ENCODE measurements around the gene TSSK2.

Gene TSSK2

GRCh38 chr22:19128946-19129727 is 2.0 kb upstream of the TSSK2 start:
- Histone ChIP-seq H3K4me1 (ENCODE audit: control insufficient read depth in 5 of 5, insufficient read depth in 5 of 5, low read length in 5 of 5) (peaks cover 0 to 8% (median 5%) of the 10 kb centered on the region in 5 donors), H3K4me3 (ENCODE audit: low read depth in 1 of 5, low read length in 5 of 5) (no peak overlapping the region), H3K27ac (ENCODE audit: low read depth, low read length) (no peak overlapping the region), H3K9me3 (ENCODE audit: control insufficient read depth in 5 of 5, low read length in 5 of 5) (peaks cover 0 to 7% (median 0%) of the 10 kb centered on the region in 5 donors), H3K27me3 (ENCODE audit: control insufficient read depth in 5 of 5, insufficient read depth in 4 of 5, low read length in 5 of 5) (no peaks in the 10 kb centered on the region), H3K9ac (ENCODE audit: low read length in 5 of 5) (no peak overlapping the region), H3K36me3 (ENCODE audit: control insufficient read depth in 5 of 5, insufficient read depth in 5 of 5, low read length in 5 of 5) (peaks cover 0 to 31% (median 24%) of the 10 kb centered on the region in 5 donors)

DNA sequence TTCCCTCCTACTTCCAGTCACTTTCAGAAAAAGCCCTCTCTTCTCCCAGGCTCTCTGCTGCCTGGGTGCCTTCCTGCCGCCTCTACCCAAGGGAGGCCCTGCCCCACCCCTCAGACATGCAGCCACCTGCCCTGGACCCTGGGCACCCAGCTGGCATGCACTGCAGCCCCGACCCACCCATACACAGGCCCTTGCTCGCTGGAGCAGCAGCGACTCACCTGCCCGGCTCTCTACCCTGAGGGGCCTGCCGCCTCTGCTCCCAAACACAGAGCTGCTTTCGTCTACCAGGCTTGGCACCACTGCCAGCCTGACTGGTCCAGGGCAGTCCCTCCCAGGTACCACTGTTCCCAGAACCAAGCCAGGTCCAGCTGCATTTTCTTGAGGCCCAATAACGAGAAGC is 1.2 kb upstream of the TSSK2 start:
- Histone ChIP-seq H3K36me3 (ENCODE audit: control insufficient read depth in 5 of 5, insufficient read depth in 5 of 5, low read length in 5 of 5) (peaks cover 0 to 39% (median 32%) of the 10 kb centered on the region in 5 donors), H3K4me1 (ENCODE audit: control insufficient read depth in 5 of 5, insufficient read depth in 5 of 5, low read length in 5 of 5) (peaks cover 0 to under 1% (median 0%) of the 10 kb centered on the region in 5 donors), H3K4me3 (ENCODE audit: low read depth in 1 of 5, low read length in 5 of 5) (no peak overlapping the region), H3K9me3 (ENCODE audit: control insufficient read depth in 5 of 5, low read length in 5 of 5) (peaks cover 0 to 7% (median 0%) of the 10 kb centered on the region in 5 donors), H3K27me3 (ENCODE audit: control insufficient read depth in 5 of 5, insufficient read depth in 4 of 5, low read length in 5 of 5) (no peaks in the 10 kb centered on the region), H3K27ac (ENCODE audit: low read depth, low read length) (no peak overlapping the region), H3K9ac (ENCODE audit: low read length in 5 of 5) (no peak overlapping the region)

DNA sequence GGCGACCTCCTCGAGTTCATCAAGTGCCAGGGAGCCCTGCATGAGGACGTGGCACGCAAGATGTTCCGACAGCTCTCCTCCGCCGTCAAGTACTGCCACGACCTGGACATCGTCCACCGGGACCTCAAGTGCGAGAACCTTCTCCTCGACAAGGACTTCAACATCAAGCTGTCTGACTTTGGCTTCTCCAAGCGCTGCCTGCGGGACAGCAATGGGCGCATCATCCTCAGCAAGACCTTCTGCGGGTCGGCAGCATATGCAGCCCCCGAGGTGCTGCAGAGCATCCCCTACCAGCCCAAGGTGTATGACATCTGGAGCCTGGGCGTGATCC is 542 bp downstream of the TSSK2 start:
- Histone ChIP-seq H3K27me3 (ENCODE audit: control insufficient read depth in 5 of 5, insufficient read depth in 4 of 5, low read length in 5 of 5) (no peaks in the 10 kb centered on the region), H3K4me1 (ENCODE audit: control insufficient read depth in 5 of 5, insufficient read depth in 5 of 5, low read length in 5 of 5) (no peaks in the 10 kb centered on the region), H3K4me3 (ENCODE audit: low read depth in 1 of 5, low read length in 5 of 5) (no peak overlapping the region), H3K27ac (ENCODE audit: low read depth, low read length) (no peak overlapping the region), H3K9ac (ENCODE audit: low read length in 5 of 5) (no peak overlapping the region), H3K9me3 (ENCODE audit: control insufficient read depth in 5 of 5, low read length in 5 of 5) (peaks cover 0 to 7% (median 0%) of the 10 kb centered on the region in 5 donors), H3K36me3 (ENCODE audit: control insufficient read depth in 5 of 5, insufficient read depth in 5 of 5, low read length in 5 of 5) (peaks cover 0 to 54% (median 41%) of the 10 kb centered on the region in 5 donors)

DNA sequence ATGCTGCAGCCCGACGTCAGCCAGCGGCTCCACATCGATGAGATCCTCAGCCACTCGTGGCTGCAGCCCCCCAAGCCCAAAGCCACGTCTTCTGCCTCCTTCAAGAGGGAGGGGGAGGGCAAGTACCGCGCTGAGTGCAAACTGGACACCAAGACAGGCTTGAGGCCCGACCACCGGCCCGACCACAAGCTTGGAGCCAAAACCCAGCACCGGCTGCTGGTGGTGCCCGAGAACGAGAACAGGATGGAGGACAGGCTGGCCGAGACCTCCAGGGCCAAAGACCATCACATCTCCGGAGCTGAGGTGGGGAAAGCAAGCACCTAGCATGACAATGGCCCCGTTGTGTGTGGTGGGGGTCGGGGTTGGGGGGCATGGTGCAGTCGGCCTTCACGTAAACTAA is 1.0 kb downstream of the TSSK2 start:
- no peaks in the 10 kb centered on the region for H3K27me3 ChIP-seq (ENCODE audit: control insufficient read depth in 5 of 5, insufficient read depth in 4 of 5, low read length in 5 of 5)

GRCh38 chr22:19132693-19133400 is 1.7 kb downstream of the TSSK2 start:
- Histone ChIP-seq H3K27me3 (ENCODE audit: control insufficient read depth in 5 of 5, insufficient read depth in 4 of 5, low read length in 5 of 5) (no peaks in the 10 kb centered on the region), H3K9me3 (ENCODE audit: control insufficient read depth in 5 of 5, low read length in 5 of 5) (peaks cover 0 to 7% (median 0%) of the 10 kb centered on the region in 5 donors), H3K9ac (ENCODE audit: low read length in 5 of 5) (no peak overlapping the region), H3K27ac (ENCODE audit: low read depth, low read length) (no peak overlapping the region), H3K4me3 (ENCODE audit: low read depth in 1 of 5, low read length in 5 of 5) (no peak overlapping the region), H3K4me1 (ENCODE audit: control insufficient read depth in 5 of 5, insufficient read depth in 5 of 5, low read length in 5 of 5) (no peaks in the 10 kb centered on the region), H3K36me3 (ENCODE audit: control insufficient read depth in 5 of 5, insufficient read depth in 5 of 5, low read length in 5 of 5) (peaks cover 0 to 66% (median 53%) of the 10 kb centered on the region in 5 donors)

More for the DNA sequence above, 1.0 kb downstream of the TSSK2 start:
- Histone ChIP-seq H3K27ac (ENCODE audit: low read depth, low read length) (no peak overlapping the region), H3K36me3 (ENCODE audit: control insufficient read depth in 5 of 5, insufficient read depth in 5 of 5, low read length in 5 of 5) (peaks cover 0 to 59% (median 46%) of the 10 kb centered on the region in 5 donors), H3K4me3 (ENCODE audit: low read depth in 1 of 5, low read length in 5 of 5) (no peak overlapping the region), H3K9me3 (ENCODE audit: control insufficient read depth in 5 of 5, low read length in 5 of 5) (peaks cover 0 to 7% (median 0%) of the 10 kb centered on the region in 5 donors), H3K9ac (ENCODE audit: low read length in 5 of 5) (no peak overlapping the region), H3K4me1 (ENCODE audit: control insufficient read depth in 5 of 5, insufficient read depth in 5 of 5, low read length in 5 of 5) (no peaks in the 10 kb centered on the region)

GRCh38 chr22:19133561-19133960 is 2.5 kb downstream of the TSSK2 start:
- Histone ChIP-seq H3K4me3 (ENCODE audit: low read depth in 1 of 5, low read length in 5 of 5) (no peak overlapping the region), H3K36me3 (ENCODE audit: control insufficient read depth in 5 of 5, insufficient read depth in 5 of 5, low read length in 5 of 5) (peaks cover 0 to 73% (median 60%) of the 10 kb centered on the region in 5 donors), H3K4me1 (ENCODE audit: control insufficient read depth in 5 of 5, insufficient read depth in 5 of 5, low read length in 5 of 5) (no peaks in the 10 kb centered on the region), H3K27ac (ENCODE audit: low read depth, low read length) (no peak overlapping the region), H3K9ac (ENCODE audit: low read length in 5 of 5) (no peak overlapping the region), H3K27me3 (ENCODE audit: control insufficient read depth in 5 of 5, insufficient read depth in 4 of 5, low read length in 5 of 5) (no peaks in the 10 kb centered on the region), H3K9me3 (ENCODE audit: control insufficient read depth in 5 of 5, low read length in 5 of 5) (peaks cover 0 to 7% (median 0%) of the 10 kb centered on the region in 5 donors)

DNA sequence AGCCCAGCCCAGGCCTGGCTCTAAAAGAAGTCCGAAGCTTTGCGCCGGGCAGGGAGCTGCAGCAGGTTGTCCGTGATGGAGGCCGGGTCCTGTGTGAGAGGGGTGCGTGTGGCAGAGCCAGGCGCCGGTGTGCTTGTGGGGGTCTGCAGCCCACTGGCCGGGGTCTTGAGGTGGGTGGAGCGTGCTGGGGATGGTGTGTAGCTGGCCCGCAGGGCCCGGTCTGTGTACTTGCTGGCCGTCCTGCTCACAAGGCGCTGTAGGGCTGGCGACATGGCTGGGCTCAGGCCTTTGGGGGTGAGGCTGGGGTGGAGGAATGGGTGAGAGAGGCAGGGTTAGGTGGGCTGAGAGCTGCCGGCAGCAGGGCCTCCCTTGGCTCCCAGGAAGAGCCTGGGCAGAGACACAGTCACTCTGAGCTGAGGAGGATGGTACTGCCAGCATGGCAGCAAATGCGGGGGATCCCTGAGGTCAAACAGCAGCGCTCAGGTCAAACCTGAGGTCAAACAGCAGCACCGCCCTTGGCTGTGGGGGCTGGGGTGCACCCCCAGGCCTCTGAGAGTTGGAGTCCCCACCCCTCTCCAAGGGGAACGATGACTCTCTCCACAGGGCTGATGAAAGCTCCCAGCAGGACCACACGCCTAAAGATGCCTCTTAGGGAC is 3.2 kb downstream of the TSSK2 start:
- no peak overlapping the region for H3K9ac ChIP-seq (ENCODE audit: low read length in 5 of 5)
- H3K36me3 ChIP-seq (ENCODE audit: control insufficient read depth in 5 of 5, insufficient read depth in 5 of 5, low read length in 5 of 5): peaks cover 0 to 80% (median 68%) of the 10 kb centered on the region in 5 donors
- no peak overlapping the region for H3K27ac ChIP-seq (ENCODE audit: low read depth, low read length)

GRCh38 chr22:19134874-19135273 is 3.8 kb downstream of the TSSK2 start:
- Histone ChIP-seq H3K4me3 (ENCODE audit: low read depth in 1 of 5, low read length in 5 of 5) (no peak overlapping the region), H3K9ac (ENCODE audit: low read length in 5 of 5) (no peak overlapping the region), H3K36me3 (ENCODE audit: control insufficient read depth in 5 of 5, insufficient read depth in 5 of 5, low read length in 5 of 5) (peaks cover 0 to 86% (median 74%) of the 10 kb centered on the region in 5 donors), H3K4me1 (ENCODE audit: control insufficient read depth in 5 of 5, insufficient read depth in 5 of 5, low read length in 5 of 5) (no peaks in the 10 kb centered on the region), H3K9me3 (ENCODE audit: control insufficient read depth in 5 of 5, low read length in 5 of 5) (peaks cover 0 to 7% (median 0%) of the 10 kb centered on the region in 5 donors), H3K27ac (ENCODE audit: low read depth, low read length) (no peak overlapping the region), H3K27me3 (ENCODE audit: control insufficient read depth in 5 of 5, insufficient read depth in 4 of 5, low read length in 5 of 5) (no peaks in the 10 kb centered on the region)

More for the DNA sequence above, 3.2 kb downstream of the TSSK2 start:
- Histone ChIP-seq H3K4me1 (ENCODE audit: control insufficient read depth in 5 of 5, insufficient read depth in 5 of 5, low read length in 5 of 5) (no peaks in the 10 kb centered on the region), H3K4me3 (ENCODE audit: low read depth in 1 of 5, low read length in 5 of 5) (no peak overlapping the region), H3K27me3 (ENCODE audit: control insufficient read depth in 5 of 5, insufficient read depth in 4 of 5, low read length in 5 of 5) (no peaks in the 10 kb centered on the region), H3K9me3 (ENCODE audit: control insufficient read depth in 5 of 5, low read length in 5 of 5) (peaks cover 0 to 7% (median 0%) of the 10 kb centered on the region in 5 donors)

DNA sequence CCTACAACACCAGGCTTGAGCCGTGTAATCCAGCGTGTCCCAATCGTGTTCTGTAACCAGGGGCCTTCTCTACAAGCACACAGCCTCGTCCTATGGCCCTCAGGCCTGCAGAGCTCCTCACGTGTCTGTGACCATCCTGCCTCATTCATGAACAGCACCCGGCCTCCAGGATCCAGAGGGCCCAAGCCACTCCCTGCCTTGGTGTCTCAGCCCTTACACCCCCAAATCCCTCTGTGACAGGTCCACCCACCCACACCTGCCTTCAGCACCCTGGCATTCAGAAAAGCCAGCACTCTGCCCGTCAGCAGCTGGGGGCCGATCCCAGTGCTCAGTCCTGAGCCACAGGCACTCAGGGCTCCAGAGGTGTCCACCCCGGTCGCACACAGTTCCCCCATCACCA is 5.8 kb downstream of the TSSK2 start:
- Histone ChIP-seq H3K9me3 (ENCODE audit: control insufficient read depth in 5 of 5, low read length in 5 of 5) (peaks cover 0 to 2% (median 0%) of the 10 kb centered on the region in 5 donors), H3K9ac (ENCODE audit: low read length in 5 of 5) (no peak overlapping the region), H3K4me1 (ENCODE audit: control insufficient read depth in 5 of 5, insufficient read depth in 5 of 5, low read length in 5 of 5) (no peaks in the 10 kb centered on the region), H3K27ac (ENCODE audit: low read depth, low read length) (no peak overlapping the region), H3K27me3 (ENCODE audit: control insufficient read depth in 5 of 5, insufficient read depth in 4 of 5, low read length in 5 of 5) (no peaks in the 10 kb centered on the region), H3K36me3 (ENCODE audit: control insufficient read depth in 5 of 5, insufficient read depth in 5 of 5, low read length in 5 of 5) (peaks cover 0 to 95% (median 92%) of the 10 kb centered on the region in 5 donors), H3K4me3 (ENCODE audit: low read depth in 1 of 5, low read length in 5 of 5) (no peak overlapping the region)
